Prostate gland (tissue), 2 donors: ENCODE measurements around the gene IGF1R. TPM values are rescaled to one million over a fixed set of nuclear protein-coding genes. Genes with fewer than 3 reads are reported as not detected.

ENCODE experiments used
- DNase-seq: peaks from one replicate; pipeline ENCODE4 v3.0.0-alpha.2; 2019; ENCODE audit warnings: low spot score
- H3K27ac ChIP-seq, 2 donors: fragments of 200-600 bp; sonication (generic); 2 replicates each; pipeline ENCODE4 v1.5.1; 2017 to 2019
- H3K27me3 ChIP-seq: fragments of 200-600 bp; sonication (generic); replicated peaks from 2 replicates; pipeline ENCODE4 v1.5.1; 2019; ENCODE audit not compliant: insufficient read depth
- H3K36me3 ChIP-seq, 2 donors: fragments of 200-600 bp; sonication (generic); 1 replicate in 1 of 2; 2 replicates in 1 of 2; pipeline versions ENCODE4 v1.5.1 to v1.8.1; 2017 to 2019
- H3K4me1 ChIP-seq: fragments of 200-600 bp; sonication (generic); replicated peaks from 2 replicates; pipeline ENCODE4 v1.5.1; 2019
- H3K4me3 ChIP-seq, 2 donors: fragments of 200-600 bp; sonication (generic); 2 replicates each; pipeline ENCODE4 v1.5.1; 2017 to 2019
- H3K9me3 ChIP-seq: fragments of 200-600 bp; sonication (generic); 2 replicates; pipeline ENCODE4 v1.5.1; 2017
- POLR2A ChIP-seq: fragments of 450-650 bp; IDR thresholded peaks from one replicate; pipeline ENCODE4 v1.6.1; 2016; ENCODE audit warnings: antibody characterized with exemption, mild to moderate bottlenecking
- POLR2AphosphoS5 ChIP-seq: sonication (generic); formaldehyde crosslinking; IDR thresholded peaks from one replicate; pipeline ENCODE4 v1.6.1; 2017; ENCODE audit warnings: antibody characterized with exemption
- WGBS: methylation state at CpG from one replicate; pipeline ENCODE4 v1.1.5; 2018; 5-methylcytosine and 5-hydroxymethylcytosine counted together
- intact Hi-C: fragments of 100-400 bp; cut with DNase I; formaldehyde crosslinking; loops from one replicate; pipeline ENCODE4 v1.14.2; 2022
- total RNA-seq, 2 donors: library from RNA; depleted of rRNA; stranded (reverse); fragments of >200 nt; gene quantifications; one replicate each; pipeline ENCODE4 v1.1.0, GENCODE V29; 2016
- TF ChIP-seq, protein P1 (sequence below), 4 experiments: fragments of 200-600 bp in 2 of 4; fragments of 450-650 bp in 2 of 4; sonication (generic) in 2 of 4; IDR thresholded peaks; 1 replicate in 3 of 4; 2 replicates in 1 of 4; pipeline ENCODE4 v1.5.1; 2016 to 2019; ENCODE audit warnings: antibody characterized with exemption in 4 of 4, mild to moderate bottlenecking in 2 of 4, moderate library complexity in 2 of 4

IGF1R gene
- total RNA-seq, 2 donors from 2014 or later: 190 to 216 TPM

DNA sequence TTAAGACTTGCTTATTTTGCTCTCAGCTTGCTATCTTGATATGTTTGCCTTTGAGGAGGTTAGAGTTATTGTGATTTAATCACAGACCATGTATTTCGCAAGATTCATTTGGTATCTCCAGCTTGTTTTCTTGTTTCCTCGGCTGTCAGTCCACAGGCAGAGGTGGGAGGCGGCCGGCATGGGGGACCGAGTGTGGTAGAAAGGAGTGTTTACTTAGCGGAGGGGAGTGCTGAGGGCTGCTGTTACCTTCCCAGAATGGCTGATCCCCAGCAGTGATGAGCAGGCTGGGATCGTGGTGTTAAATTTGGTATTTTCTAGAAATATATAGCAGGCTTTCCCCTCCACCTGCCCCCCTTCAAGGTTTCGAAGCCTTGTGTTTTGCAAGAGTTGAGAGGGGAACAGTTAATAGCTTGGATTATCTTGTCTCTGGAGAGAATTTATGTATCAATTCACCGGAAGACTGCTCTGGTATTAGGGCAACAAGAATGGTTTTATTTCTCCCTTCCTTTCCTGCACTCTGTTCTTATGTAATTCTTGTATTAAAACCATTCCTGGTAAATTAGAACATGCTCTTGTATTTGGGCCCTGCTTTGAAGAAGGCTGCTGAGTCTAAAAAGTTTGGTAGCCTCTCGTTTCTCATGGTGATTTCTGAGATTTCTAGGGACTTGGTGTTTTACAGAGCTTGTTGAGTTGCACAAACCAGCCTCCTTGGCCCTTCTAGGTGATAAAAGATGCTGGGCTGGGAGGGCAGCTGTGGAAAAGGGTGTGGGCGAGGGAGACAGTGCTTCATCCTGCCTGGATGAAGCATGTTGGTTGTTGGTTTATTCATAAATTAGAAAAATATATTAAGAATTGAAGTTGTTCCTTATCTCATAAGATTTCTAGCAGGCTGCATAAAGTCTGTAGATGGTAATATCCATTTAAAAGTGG lies 151.4 kb downstream of the IGF1R start:
- WGBS: 21% methylated on average over 11 of the region's 11 CpGs
- Histone ChIP-seq H3K27ac (peak overlapping the region; percentile 81 to 89), H3K4me3 (peak overlapping the region in 1 of 2 donors; percentile 7), H3K4me1 (peaks cover 42% of the 10 kb centered on the region), H3K36me3 (no peaks in the 10 kb centered on the region), H3K27me3 (no peaks in the 10 kb centered on the region), H3K9me3 (no peaks in the 10 kb centered on the region)
- no peak for DNase-seq
- TF ChIP-seq POLR2A (no peak), POLR2AphosphoS5 (peak; percentile 61)
- intact Hi-C loops: no loop called here

DNA sequence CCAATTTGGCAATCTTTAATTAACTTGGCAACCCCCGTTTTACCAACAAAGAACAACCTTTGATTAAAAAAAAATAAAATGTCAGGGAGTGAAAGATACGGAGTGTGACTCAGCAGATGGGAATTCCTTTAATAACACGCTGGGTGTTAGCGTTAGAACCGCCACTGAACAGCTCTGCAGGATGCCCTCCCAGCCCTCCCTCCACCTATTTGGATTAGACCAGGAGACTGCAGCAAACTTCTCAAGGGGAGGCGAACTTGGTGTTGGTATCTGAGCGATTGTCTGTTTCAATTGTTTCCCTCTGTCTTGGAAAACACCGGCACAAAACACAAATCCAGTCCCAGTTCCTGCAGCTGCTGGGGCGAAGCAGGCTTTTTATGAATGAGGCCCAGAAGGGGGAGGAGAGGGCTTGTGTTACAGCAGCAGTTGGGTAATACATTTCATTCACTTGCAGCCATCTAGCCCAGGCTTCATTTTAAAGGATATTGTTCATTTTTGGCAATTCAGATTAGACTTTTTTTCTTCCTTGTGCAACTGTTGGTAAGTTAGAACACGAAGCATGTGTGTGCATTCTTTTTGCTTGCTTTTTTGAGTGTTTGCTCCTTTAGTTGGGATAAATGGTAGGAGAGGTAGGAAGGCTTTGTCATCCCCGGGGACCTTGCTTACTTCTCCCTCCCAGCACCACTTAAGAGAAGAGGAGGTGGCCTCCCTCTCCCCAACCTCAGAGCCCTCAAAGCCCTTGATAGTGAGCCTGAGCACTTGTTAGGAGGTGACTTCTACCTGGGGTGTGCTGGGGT lies 152.3 kb downstream of the IGF1R start:
- Histone ChIP-seq H3K4me1 (peaks cover 41% of the 10 kb centered on the region), H3K4me3 (no peak overlapping the region), H3K36me3 (no peaks in the 10 kb centered on the region), H3K27me3 (no peaks in the 10 kb centered on the region), H3K27ac (peak overlapping the region; percentile 81 to 89), H3K9me3 (no peaks in the 10 kb centered on the region)
- WGBS: 8% methylated on average over 11 of the region's 11 CpGs
- intact Hi-C loops: no loop called here
- DNase-seq: peak; percentile 66
- TF ChIP-seq POLR2A (no peak), POLR2AphosphoS5 (peak; percentile 72)

DNA sequence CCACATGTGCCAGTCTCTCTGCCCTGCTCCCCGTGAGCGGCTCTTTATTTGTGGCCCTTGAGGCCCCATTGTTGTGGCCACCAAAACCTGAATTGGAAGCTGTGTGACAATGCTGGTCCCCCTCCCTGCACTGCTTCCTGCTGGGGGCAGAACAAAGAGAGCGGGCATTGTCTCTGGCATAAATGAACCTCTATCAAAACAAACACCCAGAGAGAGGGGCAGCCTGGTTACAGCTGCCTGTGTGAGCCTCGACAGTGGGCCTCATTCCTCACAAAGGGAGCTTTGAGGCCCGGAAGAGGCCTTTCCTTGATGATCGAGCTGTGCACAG lies 152.9 kb downstream of the IGF1R start:
- H3K4me3 ChIP-seq: no peak overlapping the region
- TF ChIP-seq, protein P1, sequence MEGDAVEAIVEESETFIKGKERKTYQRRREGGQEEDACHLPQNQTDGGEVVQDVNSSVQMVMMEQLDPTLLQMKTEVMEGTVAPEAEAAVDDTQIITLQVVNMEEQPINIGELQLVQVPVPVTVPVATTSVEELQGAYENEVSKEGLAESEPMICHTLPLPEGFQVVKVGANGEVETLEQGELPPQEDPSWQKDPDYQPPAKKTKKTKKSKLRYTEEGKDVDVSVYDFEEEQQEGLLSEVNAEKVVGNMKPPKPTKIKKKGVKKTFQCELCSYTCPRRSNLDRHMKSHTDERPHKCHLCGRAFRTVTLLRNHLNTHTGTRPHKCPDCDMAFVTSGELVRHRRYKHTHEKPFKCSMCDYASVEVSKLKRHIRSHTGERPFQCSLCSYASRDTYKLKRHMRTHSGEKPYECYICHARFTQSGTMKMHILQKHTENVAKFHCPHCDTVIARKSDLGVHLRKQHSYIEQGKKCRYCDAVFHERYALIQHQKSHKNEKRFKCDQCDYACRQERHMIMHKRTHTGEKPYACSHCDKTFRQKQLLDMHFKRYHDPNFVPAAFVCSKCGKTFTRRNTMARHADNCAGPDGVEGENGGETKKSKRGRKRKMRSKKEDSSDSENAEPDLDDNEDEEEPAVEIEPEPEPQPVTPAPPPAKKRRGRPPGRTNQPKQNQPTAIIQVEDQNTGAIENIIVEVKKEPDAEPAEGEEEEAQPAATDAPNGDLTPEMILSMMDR (IDR thresholded peaks at IDR 0.05): no peak
- no peak for TF ChIP-seq POLR2AphosphoS5
- H3K27me3 ChIP-seq: no peaks in the 10 kb centered on the region
- H3K27ac ChIP-seq: peak overlapping the region; percentile 81 to 89
- intact Hi-C loops: no loop called here
- 39% methylated on average over 6 of the region's 6 CpGs for WGBS
- H3K36me3 ChIP-seq: no peaks in the 10 kb centered on the region
- H3K9me3 ChIP-seq: no peaks in the 10 kb centered on the region
- no peak for DNase-seq
- peaks cover 36% of the 10 kb centered on the region for H3K4me1 ChIP-seq

DNA sequence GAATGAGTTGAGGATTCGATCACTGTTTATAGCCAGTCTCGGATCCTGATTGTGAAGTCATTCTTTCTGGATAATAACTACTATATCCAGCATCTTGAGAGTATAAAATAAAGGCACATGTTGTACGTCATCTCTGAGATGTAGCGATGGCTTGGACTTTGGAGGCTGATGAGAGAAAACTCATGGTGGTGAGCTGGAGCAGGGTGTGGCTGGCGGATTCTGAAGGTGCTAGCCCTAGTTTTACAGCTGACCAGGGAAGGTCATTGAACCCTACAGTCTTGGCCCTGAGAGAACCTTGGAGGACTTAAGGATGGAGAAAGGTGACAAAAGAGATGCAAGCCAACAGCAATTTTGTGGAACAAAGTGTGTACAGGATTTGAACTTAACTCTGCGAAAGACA lies 153.8 kb downstream of the IGF1R start:
- Histone ChIP-seq H3K9me3 (no peaks in the 10 kb centered on the region), H3K4me1 (peaks cover 33% of the 10 kb centered on the region), H3K36me3 (no peaks in the 10 kb centered on the region), H3K27me3 (no peaks in the 10 kb centered on the region), H3K27ac (peak overlapping the region in 1 of 2 donors; percentile 68), H3K4me3 (no peak overlapping the region)
- DNase-seq: no peak
- 96% methylated on average over 6 of the region's 6 CpGs for WGBS
- TF ChIP-seq, protein P1 (IDR thresholded peaks at IDR 0.05): no peak
- no peak for TF ChIP-seq POLR2AphosphoS5
- no peak for TF ChIP-seq POLR2A
- intact Hi-C loops: no loop called here

DNA sequence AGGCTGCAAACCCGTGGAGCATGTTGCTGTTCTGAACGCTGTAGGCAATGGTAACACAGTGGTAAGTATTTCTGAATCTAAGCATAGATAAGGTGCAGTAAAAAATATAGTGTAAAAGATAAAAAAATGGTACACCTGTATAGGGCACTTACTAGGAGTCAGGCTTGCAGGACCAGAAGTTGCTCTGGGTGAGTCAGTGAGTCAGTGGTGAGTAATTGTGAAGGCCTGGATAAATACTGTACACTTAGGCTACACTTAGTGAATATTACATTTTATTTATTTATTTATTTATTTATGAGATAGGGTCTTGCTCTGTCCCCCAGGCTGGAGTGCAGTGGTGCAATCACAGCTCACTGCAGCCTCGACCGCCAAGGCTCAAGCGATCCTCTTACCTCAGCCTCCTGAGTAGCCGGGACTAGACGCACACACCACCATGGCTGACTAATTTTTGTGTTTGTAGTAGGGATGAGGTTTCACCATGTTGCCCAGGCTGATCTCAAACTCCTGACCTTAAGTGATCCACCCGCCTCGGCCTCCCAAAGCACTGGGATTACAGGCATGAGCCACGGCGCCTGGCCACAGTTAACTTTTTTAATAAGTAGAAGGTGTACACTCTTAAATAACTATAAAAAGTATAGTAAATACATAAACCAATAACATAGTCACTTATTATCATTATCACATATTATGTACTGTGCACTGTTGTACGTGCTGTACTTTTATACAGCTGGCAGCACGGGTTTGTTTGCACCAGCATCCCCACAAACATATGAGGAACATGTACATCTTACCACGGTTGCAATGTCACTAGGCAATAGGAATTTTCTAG lies 155.1 kb downstream of the IGF1R start:
- Histone ChIP-seq H3K4me1 (peaks cover 26% of the 10 kb centered on the region), H3K27ac (peak overlapping the region in 1 of 2 donors; percentile 68), H3K27me3 (no peaks in the 10 kb centered on the region), H3K36me3 (no peaks in the 10 kb centered on the region), H3K9me3 (no peaks in the 10 kb centered on the region), H3K4me3 (no peak overlapping the region)
- no peak for TF ChIP-seq POLR2A
- peak; percentile 83 for TF ChIP-seq POLR2AphosphoS5
- TF ChIP-seq, protein P1 (IDR thresholded peaks at IDR 0.05): no peak
- DNase-seq: peak; percentile 42
- WGBS: 83% methylated on average over 14 of the region's 14 CpGs
- intact Hi-C loops: no loop called here
